Measurements from ENCODE around the gene ZNF239.
"Not testable (repeated sequence)": the region's sequence is repeated elsewhere in the genome, so short reads cannot be mapped to it uniquely, and the experiment has no call there.

ZNF239 gene

GRCh38 chr10:43576580-43576979, 2.2 kb upstream of the ZNF239 start:
- no peak for DNase-seq (ENCODE audit: low spot score)

- DNase-seq (ENCODE audit: low spot score): no peak
These were observed 1.6 kb upstream of the ZNF239 start for GRCh38 chr10:43576062-43576461.

GRCh38 chr10:43574906-43575305, 490 bp upstream of the ZNF239 start:
- no peak for DNase-seq (ENCODE audit: low spot score)

- DNase-seq (ENCODE audit: low spot score): no peak
These were observed 991 bp downstream of the ZNF239 start for GRCh38 chr10:43573250-43574000.

- no peak for DNase-seq (ENCODE audit: low spot score)
These were observed 3.4 kb downstream of the ZNF239 start for GRCh38 chr10:43570971-43571370.

- no peak for DNase-seq (ENCODE audit: low spot score)
These were observed 4.7 kb downstream of the ZNF239 start for GRCh38 chr10:43569681-43570080.

- DNase-seq (ENCODE audit: low spot score): no peak
These were observed 17.2 kb downstream of the ZNF239 start for GRCh38 chr10:43557214-43557613.

GRCh38 chr10:43543746-43544145, 30.7 kb downstream of the ZNF239 start:
- DNase-seq (ENCODE audit: low spot score): not testable (repeated sequence)

GRCh38 chr10:43524434-43525247, 49.8 kb downstream of the ZNF239 start:
- no peak for DNase-seq (ENCODE audit: low spot score)

All from kidney capillary endothelial cell (primary cell).